A549 (cell line): ENCODE data around the gene MAP3K10. TPM values are rescaled to one million over a fixed set of nuclear protein-coding genes. Genes with fewer than 3 reads are reported as not detected.
A peak's percentile ranks its signal among the peaks of the same experiment; 100 is the strongest.

Experiments used
- ATAC-seq, 2 experiments: fragments of 200-7000 bp in 1 of 2; fragments of >200 bp in 1 of 2; cut with Nextera tagmentation in 1 of 2; cut with Tn5 transposase in 1 of 2; 3 replicates each; pipeline versions ENCODE4 v1.8.0 to v1.9.1; 2018 to 2020; ENCODE audit warnings: mild to moderate bottlenecking in 1 of 2, moderate library complexity in 1 of 2
- CTCF ChIA-PET: fragments of 300-600 bp; sonication (Branson Sonifier 250); formaldehyde crosslinking; extraction: SDS; loops from one replicate; lab custom pipeline; 2021; ENCODE audit warnings: antibody characterized with exemption, inconsistent platforms; lab: Yijun Ruan, JAX
- POLR2A ChIA-PET: fragments of 350-600 bp; formaldehyde crosslinking; extraction: SDS; loops from one replicate; lab custom pipeline; 2021; ENCODE audit warnings: antibody characterized with exemption, inconsistent platforms; lab: Yijun Ruan, JAX
- DNase-seq, 2 experiments: peaks; one replicate each; pipeline versions ENCODE4 v3.0.0 to v3.0.0-alpha.2; 2011 to 2016; ENCODE audit warnings: low read depth in 1 of 2, low spot score in 1 of 2
- FAIRE-seq: peaks from 2 replicates; lab custom pipeline; 2011; peaks lifted over from hg19 to GRCh38; lab: Jason Lieb, UNC
- H3K27ac ChIP-seq, 2 experiments: fragments of >200 bp; sonication (Bioruptor Twin); formaldehyde crosslinking; 3 replicates each; pipeline ENCODE4 v1.5.1; 2016 to 2017
- H3K4me1 ChIP-seq: fragments of >200 bp; sonication (Bioruptor Twin); formaldehyde crosslinking; 3 replicates; pipeline ENCODE4 v1.6.1; 2016
- H3K4me2 ChIP-seq: fragments of >200 bp; sonication (Bioruptor Twin); formaldehyde crosslinking; 3 replicates; pipeline ENCODE4 v1.6.1; 2016
- H3K4me3 ChIP-seq: fragments of >200 bp; sonication (Bioruptor Twin); formaldehyde crosslinking; 3 replicates; pipeline ENCODE4 v1.5.1; 2016
- H3K9me3 ChIP-seq: fragments of >200 bp; sonication (Bioruptor Twin); formaldehyde crosslinking; 3 replicates; pipeline ENCODE4 v1.6.1; 2016
- BCL3 ChIP-seq: fragments of >200 bp; sonication (Bioruptor Twin); formaldehyde crosslinking; IDR thresholded peaks from 3 replicates; pipeline ENCODE4 v1.6.1; 2016
- CBX2 ChIP-seq: fragments of 200-600 bp; sonication (generic); IDR thresholded peaks from 2 replicates; pipeline ENCODE4 v1.6.1; 2016; ENCODE audit warnings: low read depth, mild to moderate bottlenecking, borderline replicate concordance
- CHD4 ChIP-seq: fragments of 200-600 bp; sonication (generic); IDR thresholded peaks from 2 replicates; pipeline ENCODE4 v1.6.1; 2016; ENCODE audit warnings: antibody characterized with exemption, mild to moderate bottlenecking, borderline replicate concordance
- EHMT2 ChIP-seq: fragments of 200-600 bp; sonication (generic); IDR thresholded peaks from 2 replicates; pipeline ENCODE4 v1.6.1; 2016; ENCODE audit warnings: antibody characterized with exemption, low read depth, mild to moderate bottlenecking, moderate library complexity
- HMGXB4 ChIP-seq: fragments of 250-450 bp; sonication (Bioruptor Pico); IDR thresholded peaks from 2 replicates; pipeline ENCODE4 v1.5.0; 2021; ENCODE audit warnings: mild to moderate bottlenecking, moderate library complexity, borderline replicate concordance
- HOXA7 ChIP-seq: fragments of 250-450 bp; sonication (Bioruptor Pico); IDR thresholded peaks from 2 replicates; pipeline ENCODE4 v1.5.0; 2020; ENCODE audit warnings: mild to moderate bottlenecking, moderate library complexity
- KDM5A ChIP-seq: fragments of 200-600 bp; sonication (generic); IDR thresholded peaks from 2 replicates; pipeline ENCODE4 v1.6.1; 2016; ENCODE audit warnings: antibody characterized with exemption, mild to moderate bottlenecking
- MAX ChIP-seq: IDR thresholded peaks from 2 replicates; pipeline ENCODE4 v1.6.1; 2012
- MYC ChIP-seq: IDR thresholded peaks from 2 replicates; pipeline ENCODE4 v1.6.1; 2012; ENCODE audit warnings: mild to moderate bottlenecking, inconsistent platforms, low read length, improper control_type of control experiment, borderline replicate concordance
- NPAS2 ChIP-seq: fragments of 250-450 bp; sonication (Bioruptor Pico); IDR thresholded peaks from 2 replicates; pipeline ENCODE4 v1.8.0; 2022; ENCODE audit warnings: mild to moderate bottlenecking, moderate library complexity, borderline replicate concordance
- PBX3 ChIP-seq: IDR thresholded peaks from 2 replicates; pipeline ENCODE4 v1.6.1; 2012
- POLR2A ChIP-seq: IDR thresholded peaks from 2 replicates; pipeline ENCODE4 v1.6.1; 2012; ENCODE audit warnings: mild to moderate bottlenecking, low read length
- RAD21 ChIP-seq, 2 experiments: fragments of >200 bp in 1 of 2; sonication (Bioruptor Twin) in 1 of 2; formaldehyde crosslinking in 1 of 2; IDR thresholded peaks in 1 of 2; conservative IDR thresholded peaks in 1 of 2; 2 replicates in 1 of 2; 3 replicates in 1 of 2; pipeline ENCODE4 v1.6.1; 2012 to 2018; ENCODE audit warnings: inconsistent platforms in 1 of 2
- RNF2 ChIP-seq: fragments of 200-600 bp; sonication (generic); IDR thresholded peaks from 2 replicates; pipeline ENCODE4 v1.6.1; 2016; ENCODE audit warnings: low read depth, mild to moderate bottlenecking, antibody characterized with exemption, moderate library complexity, borderline replicate concordance
- USF2 ChIP-seq: fragments of 450-650 bp; IDR thresholded peaks from 2 replicates; pipeline ENCODE4 v1.6.1; 2014; ENCODE audit warnings: antibody characterized with exemption
- ZNF302 ChIP-seq: fragments of 250-450 bp; sonication (Bioruptor Pico); IDR thresholded peaks from 2 replicates; pipeline ENCODE4 v1.9.0; 2021; ENCODE audit warnings: inconsistent platforms, mild to moderate bottlenecking, moderate library complexity
- WGBS: methylation state at CpG from one replicate; pipeline ENCODE4 v1.1.6; 2017; ENCODE audit errors: missing lambda C conversion rate; 5-methylcytosine and 5-hydroxymethylcytosine counted together
- polyA plus RNA-seq, 4 experiments: library from polyadenylated mRNA; depleted of rRNA in 3 of 4; stranded (reverse); fragments of >200 nt; fragmentation: RNase III in 1 of 4; extraction: RNeasy Plus Mini Kit Qiagen cat#74134 plus additional on column Dnase treatment in 1 of 4; gene quantifications; 2 replicates in 3 of 4; 3 replicates in 1 of 4; pipeline ENCODE4 v1.2.3, GENCODE V29; 2011 to 2017

MAP3K10 gene
- polyA plus RNA-seq, 2 of the 4 experiments (the other 2 are of a cell fraction), result 6.6 to 21.0 TPM

- no peak overlapping the region for H3K27ac ChIP-seq
- TF ChIP-seq ZNF302 (CRISPR knock-in tag), result no peak
- TF ChIP-seq MAX, result no peak
- TF ChIP-seq POLR2A, result no peak
- TF ChIP-seq NPAS2 (CRISPR knock-in tag), result no peak
- TF ChIP-seq USF2, result no peak
- TF ChIP-seq RNF2, result no peak
- TF ChIP-seq, all 56 proteins: peak for 0
- ChIA-PET CTCF (interaction anchor here (0.5 to 8.0 kb wide), 6 partner anchors 11 to 1668 kb away, joined by 3 to 149 read pairs (median 3); no protein-coding TSS in a partner anchor), POLR2A (no interaction called here)
- ATAC-seq (no peak), DNase-seq (no peak), FAIRE-seq (peak; percentile 70)
- no peaks in the 10 kb centered on the region for H3K9me3 ChIP-seq
- H3K4me1 ChIP-seq, result peaks cover 19% of the 10 kb centered on the region
- H3K4me2 ChIP-seq, result no peak overlapping the region
- WGBS, result 92% methylated on average over 45 of the region's 50 CpGs
- no peak overlapping the region for H3K4me3 ChIP-seq
Observed at GRCh38 chr19:40213882-40214570, 22.8 kb downstream of the MAP3K10 start.

GRCh38 chr19:40214936-40215335 is 23.7 kb downstream of the MAP3K10 start:
- CTCF ChIA-PET, result interaction anchor here (1.0 to 8.0 kb wide), 5 partner anchors 11 to 227 kb away, joined by 3 to 149 read pairs (median 3); no protein-coding TSS in a partner anchor
- ATAC-seq, result no peak
- TF ChIP-seq EHMT2, result no peak
- no peak for TF ChIP-seq PBX3
- TF ChIP-seq HOXA7, result no peak
- TF ChIP-seq BCL3, result no peak
- no peak for TF ChIP-seq KDM5A
- TF ChIP-seq RAD21 (conservative IDR thresholded peaks at IDR 0.05 in 1 of 2, IDR thresholded peaks at IDR 0.05 in 1 of 2), result no peak
- TF ChIP-seq CHD4, result no peak
- no peak for TF ChIP-seq HMGXB4 (CRISPR knock-in tag)
- TF ChIP-seq CBX2, result no peak
- no peak for TF ChIP-seq MYC
- TF ChIP-seq, all 56 proteins: peak for 0
- Histone ChIP-seq H3K9me3 (no peaks in the 10 kb centered on the region), H3K4me1 (peaks cover 28% of the 10 kb centered on the region), H3K4me3 (no peak overlapping the region), H3K27ac (no peak overlapping the region), H3K4me2 (no peak overlapping the region)
- FAIRE-seq, result no peak
- 91% methylated on average over 16 of the region's 22 CpGs for WGBS
- POLR2A ChIA-PET, result no interaction called here
- no peak for DNase-seq
